KMS-11 (cell line): ENCODE measurements around the gene HBZ.

Experiments used
- H2AFZ ChIP-seq: fragments of 200-600 bp; sonication (generic); 2 replicates; pipeline ENCODE4 v1.6.1; 2016; ENCODE audit warnings: antibody characterized with exemption, mixed run types, low read depth
- H3K27ac ChIP-seq: fragments of 200-600 bp; sonication (generic); 2 replicates; pipeline ENCODE4 v1.6.1; 2016; ENCODE audit warnings: mild to moderate bottlenecking, mixed run types
- H3K27me3 ChIP-seq: fragments of 200-600 bp; sonication (generic); 2 replicates; pipeline ENCODE4 v1.6.1; 2017; ENCODE audit warnings: mild to moderate bottlenecking, low read depth, mixed run types, moderate library complexity; ENCODE audit not compliant: insufficient read depth
- H3K36me3 ChIP-seq: fragments of 200-600 bp; sonication (generic); 2 replicates; pipeline ENCODE4 v1.6.1; 2017; ENCODE audit warnings: mild to moderate bottlenecking, mixed run types; ENCODE audit not compliant: insufficient read depth
- H3K4me1 ChIP-seq: fragments of 200-600 bp; sonication (generic); 2 replicates; pipeline ENCODE4 v1.6.1; 2016; ENCODE audit warnings: mild to moderate bottlenecking, low read depth, mixed run types; ENCODE audit not compliant: poor library complexity, severe bottlenecking
- H3K4me2 ChIP-seq: fragments of 200-600 bp; sonication (generic); 2 replicates; pipeline ENCODE4 v1.7.0; 2016; ENCODE audit warnings: mild to moderate bottlenecking, mixed run types
- H3K4me3 ChIP-seq: fragments of 200-600 bp; sonication (generic); IDR thresholded peaks from 2 replicates; pipeline ENCODE4 v1.6.1; 2017; ENCODE audit warnings: low read depth, low read length, mixed read lengths; ENCODE audit not compliant: insufficient read depth
- H3K79me2 ChIP-seq: fragments of 200-600 bp; sonication (generic); 2 replicates; pipeline ENCODE4 v1.6.1; 2016; ENCODE audit warnings: low read depth, mixed run types; ENCODE audit not compliant: insufficient read depth
- H3K9ac ChIP-seq: fragments of 200-600 bp; sonication (generic); 2 replicates; pipeline ENCODE4 v1.6.1; 2016; ENCODE audit warnings: mild to moderate bottlenecking, mixed run types
- H4K20me1 ChIP-seq: fragments of 200-600 bp; sonication (generic); 2 replicates; pipeline ENCODE4 v1.6.1; 2016; ENCODE audit warnings: mild to moderate bottlenecking, mixed run types; ENCODE audit not compliant: insufficient read depth
- CTCF ChIP-seq: fragments of 200-600 bp; sonication (generic); conservative IDR thresholded peaks from 2 replicates; pipeline ENCODE4 v1.6.1; 2017; ENCODE audit warnings: low read depth, mild to moderate bottlenecking, antibody characterized with exemption, low read length, moderate library complexity, mixed read lengths

Gene HBZ

GRCh38 chr16:165539-166374 is 13.3 kb downstream of the HBZ start, which contains the start of gene HBM:
HBM (plus strand) TSS chr16:165978; CDS start chr16:165998, 20 bp downstream.
- Histone ChIP-seq H3K4me2 (no peak within 1 kb of the TSS), H3K9ac (no peak within 1 kb of the TSS), H3K4me3 (no peak within 1 kb of the TSS), H3K27ac (no peak within 1 kb of the TSS), H3K79me2 (no peaks in the 10 kb centered on the region), H3K27me3 (peaks cover 67% of the 10 kb centered on the region), H3K36me3 (no peaks in the 10 kb centered on the region), H2AFZ (no peak within 1 kb of the TSS), H3K4me1 (no peaks in the 10 kb centered on the region), H4K20me1 (no peaks in the 10 kb centered on the region)
- TF ChIP-seq CTCF, result no peak

- no peak for TF ChIP-seq CTCF
- Histone ChIP-seq H2AFZ (no peak overlapping the region), H3K4me2 (no peak overlapping the region), H3K27ac (no peak overlapping the region), H3K4me3 (no peak overlapping the region), H3K9ac (no peak overlapping the region), H4K20me1 (no peaks in the 10 kb centered on the region), H3K79me2 (no peaks in the 10 kb centered on the region), H3K36me3 (no peaks in the 10 kb centered on the region), H3K27me3 (peaks cover 67% of the 10 kb centered on the region), H3K4me1 (no peaks in the 10 kb centered on the region)
These were observed 14.1 kb downstream of the HBZ start for GRCh38 chr16:166375-167121.

GRCh38 chr16:167122-167690 is 14.8 kb downstream of the HBZ start:
- H3K36me3 ChIP-seq, result no peaks in the 10 kb centered on the region
- no peak overlapping the region for H3K27ac ChIP-seq
- H4K20me1 ChIP-seq, result no peaks in the 10 kb centered on the region
- no peak overlapping the region for H2AFZ ChIP-seq
- TF ChIP-seq CTCF, result no peak
- peaks cover 63% of the 10 kb centered on the region for H3K27me3 ChIP-seq
- H3K4me2 ChIP-seq, result no peak overlapping the region
- no peak overlapping the region for H3K4me3 ChIP-seq
- no peak overlapping the region for H3K9ac ChIP-seq
- no peaks in the 10 kb centered on the region for H3K4me1 ChIP-seq
- H3K79me2 ChIP-seq, result no peaks in the 10 kb centered on the region

GRCh38 chr16:168424-168823 is 16.0 kb downstream of the HBZ start:
- no peak overlapping the region for H3K9ac ChIP-seq
- H3K4me3 ChIP-seq, result no peak overlapping the region
- H4K20me1 ChIP-seq, result no peaks in the 10 kb centered on the region
- H3K4me2 ChIP-seq, result no peak overlapping the region
- no peaks in the 10 kb centered on the region for H3K36me3 ChIP-seq
- H3K27ac ChIP-seq, result no peak overlapping the region
- H3K4me1 ChIP-seq, result no peaks in the 10 kb centered on the region
- H2AFZ ChIP-seq, result no peak overlapping the region
- H3K79me2 ChIP-seq, result no peaks in the 10 kb centered on the region
- TF ChIP-seq CTCF, result no peak
- H3K27me3 ChIP-seq, result peaks cover 60% of the 10 kb centered on the region
